Gastrocnemius medialis (tissue), 4 donors: ENCODE measurements around the gene SCD.

Source experiments
- CTCF ChIP-seq, 5 experiments: fragments of 450-650 bp in 3 of 5; fragments of 200-600 bp in 2 of 5; sonication (generic) in 2 of 5; IDR thresholded peaks in 4 of 5; conservative IDR thresholded peaks in 1 of 5; 1 replicate in 4 of 5; 2 replicates in 1 of 5; pipeline ENCODE4 v1.5.1; 2016 to 2019; ENCODE audit warnings: antibody characterized with exemption in 5 of 5, mild to moderate bottlenecking in 3 of 5, moderate library complexity in 3 of 5
- POLR2A ChIP-seq, 2 donors: fragments of 450-650 bp; IDR thresholded peaks; one replicate each; pipeline ENCODE4 v1.6.1; 2017; ENCODE audit warnings: antibody characterized with exemption in 2 of 2, mild to moderate bottlenecking in 2 of 2, moderate library complexity in 2 of 2

- TF ChIP-seq CTCF (IDR thresholded peaks at IDR 0.05 in 4 of 5, conservative IDR thresholded peaks at IDR 0.05 in 1 of 5) (no peak), POLR2A (IDR thresholded peaks at IDR 0.05) (no peak)
These were observed 31.4 kb upstream of the SCD start for GRCh38 chr10:100315615-100316014.
